Liver (tissue), 3 donors: ENCODE measurements around the gene JAZF1.

Source experiments
- EGR1 ChIP-seq, 2 donors: IDR thresholded peaks; 2 replicates each; pipeline ENCODE4 v1.6.1; 2016 to 2018; ENCODE audit warnings: antibody characterized with exemption in 2 of 2, low read depth in 2 of 2
- HNF4A ChIP-seq, 2 donors: conservative IDR thresholded peaks; 2 replicates each; pipeline ENCODE4 v1.6.1; 2016; ENCODE audit warnings: antibody characterized with exemption in 2 of 2, mild to moderate bottlenecking in 2 of 2
- HNF4G ChIP-seq: IDR thresholded peaks from 2 replicates; pipeline ENCODE4 v1.6.1; 2016; ENCODE audit warnings: antibody characterized with exemption
- JUND ChIP-seq, 2 donors: IDR thresholded peaks; 2 replicates each; pipeline ENCODE4 v1.6.1; 2016; ENCODE audit warnings: antibody characterized with exemption in 2 of 2
- RAD21 ChIP-seq, 2 donors: IDR thresholded peaks; 2 replicates each; pipeline ENCODE4 v1.6.1; 2016; ENCODE audit warnings: antibody characterized with exemption in 2 of 2, mild to moderate bottlenecking in 2 of 2
- RXRA ChIP-seq, 2 donors: IDR thresholded peaks; 2 replicates each; pipeline ENCODE4 v1.6.1; 2017 to 2018; ENCODE audit warnings: antibody characterized with exemption in 2 of 2, mild to moderate bottlenecking in 1 of 2
- TAF1 ChIP-seq: conservative IDR thresholded peaks from 2 replicates; pipeline ENCODE4 v1.6.1; 2016; ENCODE audit warnings: antibody characterized with exemption, mild to moderate bottlenecking
- TF ChIP-seq, protein P1 (sequence below): fragments of 150-350 bp; IDR thresholded peaks from 2 replicates; pipeline ENCODE4 v1.5.1; 2017; ENCODE audit warnings: improper control_type of control experiment, low read depth, low read length; ENCODE audit not compliant: missing input control
- TF ChIP-seq, protein P2 (sequence below): IDR thresholded peaks from 2 replicates; pipeline ENCODE4 v1.6.1; 2016; ENCODE audit warnings: antibody characterized with exemption, mild to moderate bottlenecking
- TF ChIP-seq, protein P3 (sequence below): IDR thresholded peaks from 2 replicates; pipeline ENCODE4 v1.6.1; 2016; ENCODE audit warnings: antibody characterized with exemption
- TF ChIP-seq, protein P4 (sequence below): IDR thresholded peaks from 2 replicates; pipeline ENCODE4 v1.6.1; 2016; ENCODE audit warnings: antibody characterized with exemption
- donor health status: healthy.
- donor health status: healthy.

DNA sequence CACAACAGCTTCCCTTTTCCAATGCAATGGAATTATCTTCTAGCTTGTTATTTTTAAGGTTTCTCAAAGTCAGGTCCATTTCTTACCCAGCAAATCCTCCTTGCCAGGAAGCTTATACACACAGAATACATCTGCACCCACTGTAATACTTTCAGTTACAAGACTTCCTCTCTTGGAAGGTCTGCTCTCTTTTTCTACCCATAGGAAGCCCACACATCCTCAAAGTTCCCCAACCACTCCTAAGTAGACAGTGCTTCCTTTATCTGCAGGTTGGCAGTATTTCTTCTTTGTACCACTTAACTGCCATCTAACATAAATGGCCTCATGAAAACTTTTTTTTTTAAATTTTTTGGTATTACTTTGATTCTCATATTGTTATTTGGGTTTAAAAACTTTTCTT, 285.0 kb downstream of the JAZF1 start:
- TF ChIP-seq, protein P1, sequence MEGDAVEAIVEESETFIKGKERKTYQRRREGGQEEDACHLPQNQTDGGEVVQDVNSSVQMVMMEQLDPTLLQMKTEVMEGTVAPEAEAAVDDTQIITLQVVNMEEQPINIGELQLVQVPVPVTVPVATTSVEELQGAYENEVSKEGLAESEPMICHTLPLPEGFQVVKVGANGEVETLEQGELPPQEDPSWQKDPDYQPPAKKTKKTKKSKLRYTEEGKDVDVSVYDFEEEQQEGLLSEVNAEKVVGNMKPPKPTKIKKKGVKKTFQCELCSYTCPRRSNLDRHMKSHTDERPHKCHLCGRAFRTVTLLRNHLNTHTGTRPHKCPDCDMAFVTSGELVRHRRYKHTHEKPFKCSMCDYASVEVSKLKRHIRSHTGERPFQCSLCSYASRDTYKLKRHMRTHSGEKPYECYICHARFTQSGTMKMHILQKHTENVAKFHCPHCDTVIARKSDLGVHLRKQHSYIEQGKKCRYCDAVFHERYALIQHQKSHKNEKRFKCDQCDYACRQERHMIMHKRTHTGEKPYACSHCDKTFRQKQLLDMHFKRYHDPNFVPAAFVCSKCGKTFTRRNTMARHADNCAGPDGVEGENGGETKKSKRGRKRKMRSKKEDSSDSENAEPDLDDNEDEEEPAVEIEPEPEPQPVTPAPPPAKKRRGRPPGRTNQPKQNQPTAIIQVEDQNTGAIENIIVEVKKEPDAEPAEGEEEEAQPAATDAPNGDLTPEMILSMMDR = no peak
- TF ChIP-seq, protein P2, sequence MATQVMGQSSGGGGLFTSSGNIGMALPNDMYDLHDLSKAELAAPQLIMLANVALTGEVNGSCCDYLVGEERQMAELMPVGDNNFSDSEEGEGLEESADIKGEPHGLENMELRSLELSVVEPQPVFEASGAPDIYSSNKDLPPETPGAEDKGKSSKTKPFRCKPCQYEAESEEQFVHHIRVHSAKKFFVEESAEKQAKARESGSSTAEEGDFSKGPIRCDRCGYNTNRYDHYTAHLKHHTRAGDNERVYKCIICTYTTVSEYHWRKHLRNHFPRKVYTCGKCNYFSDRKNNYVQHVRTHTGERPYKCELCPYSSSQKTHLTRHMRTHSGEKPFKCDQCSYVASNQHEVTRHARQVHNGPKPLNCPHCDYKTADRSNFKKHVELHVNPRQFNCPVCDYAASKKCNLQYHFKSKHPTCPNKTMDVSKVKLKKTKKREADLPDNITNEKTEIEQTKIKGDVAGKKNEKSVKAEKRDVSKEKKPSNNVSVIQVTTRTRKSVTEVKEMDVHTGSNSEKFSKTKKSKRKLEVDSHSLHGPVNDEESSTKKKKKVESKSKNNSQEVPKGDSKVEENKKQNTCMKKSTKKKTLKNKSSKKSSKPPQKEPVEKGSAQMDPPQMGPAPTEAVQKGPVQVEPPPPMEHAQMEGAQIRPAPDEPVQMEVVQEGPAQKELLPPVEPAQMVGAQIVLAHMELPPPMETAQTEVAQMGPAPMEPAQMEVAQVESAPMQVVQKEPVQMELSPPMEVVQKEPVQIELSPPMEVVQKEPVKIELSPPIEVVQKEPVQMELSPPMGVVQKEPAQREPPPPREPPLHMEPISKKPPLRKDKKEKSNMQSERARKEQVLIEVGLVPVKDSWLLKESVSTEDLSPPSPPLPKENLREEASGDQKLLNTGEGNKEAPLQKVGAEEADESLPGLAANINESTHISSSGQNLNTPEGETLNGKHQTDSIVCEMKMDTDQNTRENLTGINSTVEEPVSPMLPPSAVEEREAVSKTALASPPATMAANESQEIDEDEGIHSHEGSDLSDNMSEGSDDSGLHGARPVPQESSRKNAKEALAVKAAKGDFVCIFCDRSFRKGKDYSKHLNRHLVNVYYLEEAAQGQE = no peak
- no peak for TF ChIP-seq EGR1 (IDR thresholded peaks at IDR 0.05; ENCODE audit: low read depth in 2 of 2)
- TF ChIP-seq TAF1 = no peak
- TF ChIP-seq RXRA (IDR thresholded peaks at IDR 0.05) = no peak
- TF ChIP-seq, protein P3, sequence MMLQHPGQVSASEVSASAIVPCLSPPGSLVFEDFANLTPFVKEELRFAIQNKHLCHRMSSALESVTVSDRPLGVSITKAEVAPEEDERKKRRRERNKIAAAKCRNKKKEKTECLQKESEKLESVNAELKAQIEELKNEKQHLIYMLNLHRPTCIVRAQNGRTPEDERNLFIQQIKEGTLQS = no peak
- TF ChIP-seq HNF4G = no peak
- TF ChIP-seq, protein P4, sequence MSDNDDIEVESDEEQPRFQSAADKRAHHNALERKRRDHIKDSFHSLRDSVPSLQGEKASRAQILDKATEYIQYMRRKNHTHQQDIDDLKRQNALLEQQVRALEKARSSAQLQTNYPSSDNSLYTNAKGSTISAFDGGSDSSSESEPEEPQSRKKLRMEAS = no peak
- TF ChIP-seq HNF4A (conservative IDR thresholded peaks at IDR 0.05) = no peak
- TF ChIP-seq JUND (IDR thresholded peaks at IDR 0.05) = no peak
- no peak for TF ChIP-seq RAD21 (IDR thresholded peaks at IDR 0.05)
